GM19023 (cell line): ENCODE measurements around the gene SKP2.
"Not testable (repeated sequence)": the region's sequence is repeated elsewhere in the genome, so short reads cannot be mapped to it uniquely, and the experiment has no call there.

ENCODE experiments used
- ATAC-seq: cut with Tn5 transposase; IDR thresholded peaks from one replicate; pipeline ENCODE4 v1.9.1; 2021; ENCODE audit warnings: mild to moderate bottlenecking, moderate library complexity; ENCODE audit not compliant: unreplicated experiment

Gene SKP2

GRCh38 chr5:36198281-36198680 is 46.4 kb downstream of the SKP2 start:
- no peak for ATAC-seq

- ATAC-seq: not testable (repeated sequence)
Measured at GRCh38 chr5:36198783-36199182, 46.9 kb downstream of the SKP2 start.

- no peak for ATAC-seq
Measured at GRCh38 chr5:36199620-36200019, 47.7 kb downstream of the SKP2 start.

- no peak for ATAC-seq
Measured at GRCh38 chr5:36200513-36200912, 48.6 kb downstream of the SKP2 start.

- ATAC-seq: no peak
Measured at GRCh38 chr5:36202521-36202961, 50.6 kb downstream of the SKP2 start.

GRCh38 chr5:36205329-36205728 is 53.4 kb downstream of the SKP2 start:
- no peak for ATAC-seq

- ATAC-seq: no peak
Measured at GRCh38 chr5:36206913-36207312, 55.0 kb downstream of the SKP2 start.

GRCh38 chr5:36208786-36209185 is 56.9 kb downstream of the SKP2 start:
- no peak for ATAC-seq

GRCh38 chr5:36209664-36210063 is 57.8 kb downstream of the SKP2 start:
- no peak for ATAC-seq

GRCh38 chr5:36214436-36214835 is 62.5 kb downstream of the SKP2 start:
- no peak for ATAC-seq

- no peak for ATAC-seq
Measured at GRCh38 chr5:36215910-36216309, 64.0 kb downstream of the SKP2 start.

- ATAC-seq: no peak
Measured at GRCh38 chr5:36217567-36217966, 65.7 kb downstream of the SKP2 start.

- no peak for ATAC-seq
Measured at GRCh38 chr5:36217988-36218387, 66.1 kb downstream of the SKP2 start.

GRCh38 chr5:36222620-36223019 is 70.7 kb downstream of the SKP2 start:
- ATAC-seq: no peak

GRCh38 chr5:36227046-36227445 is 75.1 kb downstream of the SKP2 start:
- ATAC-seq: no peak

GRCh38 chr5:36228505-36228904 is 76.6 kb downstream of the SKP2 start:
- ATAC-seq: no peak

GRCh38 chr5:36230151-36230790 is 78.4 kb downstream of the SKP2 start:
- ATAC-seq: no peak

GRCh38 chr5:36232533-36232932 is 80.6 kb downstream of the SKP2 start:
- ATAC-seq: no peak
